GM23338 (cell line): ENCODE measurements around the gene LRRC73. TPM values are rescaled to one million over a fixed set of nuclear protein-coding genes. Genes with fewer than 3 reads are reported as not detected.

Experiments
- ATAC-seq: fragments of 200-7000 bp; cut with Tn5 transposase; 3 replicates; pipeline ENCODE4 v1.9.1; 2020
- DNase-seq: peaks from one replicate; pipeline ENCODE4 v3.0.0-alpha.2; 2015; ENCODE audit warnings: low spot score
- H2AFZ ChIP-seq: fragments of 200-600 bp; sonication (generic); 2 replicates; pipeline ENCODE4 v1.8.0; 2016; ENCODE audit warnings: antibody characterized with exemption, mild to moderate bottlenecking, moderate library complexity
- H3F3A ChIP-seq: fragments of 200-600 bp; sonication (generic); replicated peaks from 2 replicates; pipeline ENCODE4 v1.8.0; 2017; ENCODE audit warnings: antibody characterized with exemption, mixed run types, low read depth
- H3K27ac ChIP-seq: fragments of 200-600 bp; sonication (generic); 2 replicates; pipeline ENCODE4 v1.6.1; 2016; ENCODE audit warnings: low read depth
- H3K27me3 ChIP-seq: fragments of 200-600 bp; sonication (generic); 2 replicates; pipeline ENCODE4 v1.8.0; 2016; ENCODE audit warnings: mild to moderate bottlenecking, mixed run types, moderate library complexity; ENCODE audit not compliant: insufficient read depth
- H3K36me3 ChIP-seq: fragments of 200-600 bp; sonication (generic); 2 replicates; pipeline ENCODE4 v1.8.0; 2016; ENCODE audit warnings: mild to moderate bottlenecking; ENCODE audit not compliant: insufficient read depth
- H3K4me1 ChIP-seq: fragments of 200-600 bp; sonication (generic); 2 replicates; pipeline ENCODE4 v1.8.0; 2016; ENCODE audit warnings: mild to moderate bottlenecking, moderate library complexity; ENCODE audit not compliant: insufficient read depth
- H3K4me2 ChIP-seq: fragments of 200-600 bp; sonication (generic); 2 replicates; pipeline ENCODE4 v1.7.1; 2017; ENCODE audit warnings: mixed run types
- H3K4me3 ChIP-seq: fragments of 200-600 bp; sonication (generic); 2 replicates; pipeline ENCODE4 v1.6.1; 2016; ENCODE audit warnings: mixed run types
- H3K79me2 ChIP-seq: fragments of 200-600 bp; sonication (generic); replicated peaks from 2 replicates; pipeline ENCODE4 v1.8.0; 2017; ENCODE audit warnings: mild to moderate bottlenecking; ENCODE audit not compliant: insufficient read depth
- H3K9me2 ChIP-seq: fragments of 200-600 bp; sonication (generic); 2 replicates; pipeline ENCODE4 v1.8.0; 2017; ENCODE audit not compliant: insufficient read depth
- H4K20me1 ChIP-seq: fragments of 200-600 bp; sonication (generic); replicated peaks from 2 replicates; pipeline ENCODE4 v1.8.0; 2017; ENCODE audit warnings: mild to moderate bottlenecking; ENCODE audit not compliant: insufficient read depth
- H3K27ac Mint-ChIP-seq: 2 replicates; pipeline ENCODE4 v1.8.0; 2020; ENCODE audit warnings: inconsistent platforms, mild to moderate bottlenecking, moderate library complexity, mixed read lengths
- H3K27me3 Mint-ChIP-seq: 3 replicates; pipeline ENCODE4 v1.8.0; 2022; ENCODE audit warnings: low read depth, mild to moderate bottlenecking, moderate library complexity, mixed read lengths, inconsistent platforms; ENCODE audit not compliant: insufficient read depth, poor library complexity
- H3K36me3 Mint-ChIP-seq: 3 replicates; pipeline ENCODE4 v1.8.0; 2021; ENCODE audit warnings: low read depth, mild to moderate bottlenecking, inconsistent platforms, moderate library complexity, mixed read lengths
- H3K4me1 Mint-ChIP-seq: 3 replicates; pipeline ENCODE4 v1.8.0; 2020; ENCODE audit warnings: mild to moderate bottlenecking, inconsistent platforms, mixed read lengths
- H3K4me3 Mint-ChIP-seq: 3 replicates; pipeline ENCODE4 v1.8.0; 2021; ENCODE audit warnings: moderate library complexity, mild to moderate bottlenecking, inconsistent platforms, mixed read lengths
- H3K9me3 Mint-ChIP-seq: 3 replicates; pipeline ENCODE4 v1.8.0; 2020; ENCODE audit warnings: moderate library complexity, mild to moderate bottlenecking, inconsistent platforms, mixed read lengths
- CREB1 ChIP-seq: fragments of 250-450 bp; sonication (Bioruptor Pico); IDR thresholded peaks from 2 replicates; pipeline ENCODE4 v1.5.0; 2020; ENCODE audit warnings: low read depth, mild to moderate bottlenecking, moderate library complexity
- EZH2 ChIP-seq: fragments of 200-600 bp; sonication (generic); IDR thresholded peaks from one replicate; pipeline ENCODE4 v1.8.0; 2017; ENCODE audit warnings: antibody characterized with exemption, mild to moderate bottlenecking, low read depth; ENCODE audit not compliant: unreplicated experiment
- EZH2phosphoT487 ChIP-seq: fragments of 200-600 bp; sonication (generic); IDR thresholded peaks from one replicate; pipeline ENCODE4 v1.8.1; 2018; ENCODE audit warnings: antibody characterized with exemption; ENCODE audit not compliant: unreplicated experiment
- JUNB ChIP-seq: IDR thresholded peaks from one replicate; pipeline ENCODE4 v1.6.1; 2016; ENCODE audit warnings: antibody characterized with exemption; ENCODE audit not compliant: unreplicated experiment
- NANOG ChIP-seq: IDR thresholded peaks from 2 replicates; pipeline ENCODE4 v1.6.1; 2016; ENCODE audit warnings: antibody characterized with exemption, borderline replicate concordance
- STAT1 ChIP-seq: IDR thresholded peaks from one replicate; pipeline ENCODE4 v1.6.1; 2016; ENCODE audit warnings: antibody characterized with exemption; ENCODE audit not compliant: unreplicated experiment
- ZNF114 ChIP-seq: fragments of 250-450 bp; sonication (Bioruptor Pico); IDR thresholded peaks from 2 replicates; pipeline ENCODE4 v1.5.0; 2020; ENCODE audit warnings: mild to moderate bottlenecking, moderate library complexity
- ZNF331 ChIP-seq: fragments of 250-450 bp; sonication (Bioruptor Pico); IDR thresholded peaks from 2 replicates; pipeline ENCODE4 v1.5.0; 2020; ENCODE audit warnings: low read depth, mild to moderate bottlenecking, moderate library complexity
- polyA plus RNA-seq: library from polyadenylated mRNA; unstranded; fragments of >200 nt; fragmentation: Nextera tagmentation; extraction: Ambion mirVana; gene quantifications from 2 replicates; pipeline ENCODE4 v1.2.1, GENCODE V29; 2016
- total RNA-seq: library from RNA; depleted of rRNA; stranded (reverse); fragments of >200 nt; shearing (Covaris generic); gene quantifications from 2 replicates; pipeline ENCODE4 v1.2.3, GENCODE V29; 2014
- TF ChIP-seq, protein P1 (sequence below): IDR thresholded peaks from 2 replicates; pipeline ENCODE4 v1.6.1; 2016; ENCODE audit warnings: antibody characterized with exemption
- TF ChIP-seq, protein P2 (sequence below), 2 experiments: fragments of 200-600 bp in 1 of 2; sonication (generic) in 1 of 2; conservative IDR thresholded peaks; 2 replicates each; pipeline versions ENCODE4 v1.5.1 to v1.6.1; 2016 to 2017; ENCODE audit warnings: antibody characterized with exemption in 2 of 2, low read depth in 2 of 2, mild to moderate bottlenecking in 2 of 2, moderate library complexity in 1 of 2
- TF ChIP-seq, protein P3 (sequence below): IDR thresholded peaks from one replicate; pipeline ENCODE4 v1.6.1; 2018; ENCODE audit warnings: antibody characterized with exemption; ENCODE audit not compliant: unreplicated experiment

LRRC73 gene
- total and polyA plus RNA-seq, 2 experiments from 2014 or later, result 0.26 to 0.59 TPM

DNA sequence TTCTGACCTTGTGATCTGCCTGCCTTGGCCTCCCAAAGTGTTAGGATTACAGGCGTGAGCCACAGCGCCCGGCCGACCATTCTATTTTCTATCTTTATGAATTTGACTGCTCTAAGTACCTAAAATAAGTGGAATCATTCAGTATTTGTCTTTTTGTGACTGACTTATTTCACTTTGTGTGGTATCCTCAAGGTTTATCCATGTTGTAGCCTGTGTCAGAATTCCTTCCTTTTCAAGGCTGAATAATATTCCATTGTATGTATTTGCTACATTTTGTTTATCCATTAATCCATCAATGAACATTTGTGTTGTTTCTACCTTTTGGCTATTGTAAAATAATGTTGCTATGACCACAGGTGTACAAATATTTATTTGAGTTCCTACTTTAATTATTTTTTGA lies 37.6 kb downstream of the LRRC73 start:
- ATAC-seq (no peak), DNase-seq (no peak)
- Mint-ChIP-seq H3K4me3 (no peak overlapping the region), H3K36me3 (no peaks in the 10 kb centered on the region; the same call in 2 of the 3 replicates), H3K9me3 (no peaks in the 10 kb centered on the region), H3K27me3 (peaks cover 8% of the 10 kb centered on the region), H3K4me1 (peaks cover 11% of the 10 kb centered on the region), H3K27ac (no peak overlapping the region)
- H3K27ac ChIP-seq, result no peak overlapping the region
- no peaks in the 10 kb centered on the region for H3K27me3 ChIP-seq
- no peaks in the 10 kb centered on the region for H3K36me3 ChIP-seq
- H3K4me1 ChIP-seq, result peaks cover 6% of the 10 kb centered on the region; the same call in 1 of the 2 replicates
- H4K20me1 ChIP-seq, result no peaks in the 10 kb centered on the region
- no peaks in the 10 kb centered on the region for H3F3A ChIP-seq
- H3K79me2 ChIP-seq, result no peaks in the 10 kb centered on the region
- no peaks in the 10 kb centered on the region for H3K9me2 ChIP-seq
- no peak overlapping the region for H3K4me2 ChIP-seq
- no peak for TF ChIP-seq STAT1
- no peak for TF ChIP-seq ZNF114 (CRISPR knock-in tag)
- TF ChIP-seq, protein P1, sequence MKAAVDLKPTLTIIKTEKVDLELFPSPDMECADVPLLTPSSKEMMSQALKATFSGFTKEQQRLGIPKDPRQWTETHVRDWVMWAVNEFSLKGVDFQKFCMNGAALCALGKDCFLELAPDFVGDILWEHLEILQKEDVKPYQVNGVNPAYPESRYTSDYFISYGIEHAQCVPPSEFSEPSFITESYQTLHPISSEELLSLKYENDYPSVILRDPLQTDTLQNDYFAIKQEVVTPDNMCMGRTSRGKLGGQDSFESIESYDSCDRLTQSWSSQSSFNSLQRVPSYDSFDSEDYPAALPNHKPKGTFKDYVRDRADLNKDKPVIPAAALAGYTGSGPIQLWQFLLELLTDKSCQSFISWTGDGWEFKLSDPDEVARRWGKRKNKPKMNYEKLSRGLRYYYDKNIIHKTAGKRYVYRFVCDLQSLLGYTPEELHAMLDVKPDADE, result no peak
- TF ChIP-seq, protein P2, sequence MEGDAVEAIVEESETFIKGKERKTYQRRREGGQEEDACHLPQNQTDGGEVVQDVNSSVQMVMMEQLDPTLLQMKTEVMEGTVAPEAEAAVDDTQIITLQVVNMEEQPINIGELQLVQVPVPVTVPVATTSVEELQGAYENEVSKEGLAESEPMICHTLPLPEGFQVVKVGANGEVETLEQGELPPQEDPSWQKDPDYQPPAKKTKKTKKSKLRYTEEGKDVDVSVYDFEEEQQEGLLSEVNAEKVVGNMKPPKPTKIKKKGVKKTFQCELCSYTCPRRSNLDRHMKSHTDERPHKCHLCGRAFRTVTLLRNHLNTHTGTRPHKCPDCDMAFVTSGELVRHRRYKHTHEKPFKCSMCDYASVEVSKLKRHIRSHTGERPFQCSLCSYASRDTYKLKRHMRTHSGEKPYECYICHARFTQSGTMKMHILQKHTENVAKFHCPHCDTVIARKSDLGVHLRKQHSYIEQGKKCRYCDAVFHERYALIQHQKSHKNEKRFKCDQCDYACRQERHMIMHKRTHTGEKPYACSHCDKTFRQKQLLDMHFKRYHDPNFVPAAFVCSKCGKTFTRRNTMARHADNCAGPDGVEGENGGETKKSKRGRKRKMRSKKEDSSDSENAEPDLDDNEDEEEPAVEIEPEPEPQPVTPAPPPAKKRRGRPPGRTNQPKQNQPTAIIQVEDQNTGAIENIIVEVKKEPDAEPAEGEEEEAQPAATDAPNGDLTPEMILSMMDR (conservative IDR thresholded peaks at IDR 0.05; ENCODE audit: low read depth in 2 of 2), result no peak
- TF ChIP-seq EZH2phosphoT487, result no peak
- TF ChIP-seq, protein P3, sequence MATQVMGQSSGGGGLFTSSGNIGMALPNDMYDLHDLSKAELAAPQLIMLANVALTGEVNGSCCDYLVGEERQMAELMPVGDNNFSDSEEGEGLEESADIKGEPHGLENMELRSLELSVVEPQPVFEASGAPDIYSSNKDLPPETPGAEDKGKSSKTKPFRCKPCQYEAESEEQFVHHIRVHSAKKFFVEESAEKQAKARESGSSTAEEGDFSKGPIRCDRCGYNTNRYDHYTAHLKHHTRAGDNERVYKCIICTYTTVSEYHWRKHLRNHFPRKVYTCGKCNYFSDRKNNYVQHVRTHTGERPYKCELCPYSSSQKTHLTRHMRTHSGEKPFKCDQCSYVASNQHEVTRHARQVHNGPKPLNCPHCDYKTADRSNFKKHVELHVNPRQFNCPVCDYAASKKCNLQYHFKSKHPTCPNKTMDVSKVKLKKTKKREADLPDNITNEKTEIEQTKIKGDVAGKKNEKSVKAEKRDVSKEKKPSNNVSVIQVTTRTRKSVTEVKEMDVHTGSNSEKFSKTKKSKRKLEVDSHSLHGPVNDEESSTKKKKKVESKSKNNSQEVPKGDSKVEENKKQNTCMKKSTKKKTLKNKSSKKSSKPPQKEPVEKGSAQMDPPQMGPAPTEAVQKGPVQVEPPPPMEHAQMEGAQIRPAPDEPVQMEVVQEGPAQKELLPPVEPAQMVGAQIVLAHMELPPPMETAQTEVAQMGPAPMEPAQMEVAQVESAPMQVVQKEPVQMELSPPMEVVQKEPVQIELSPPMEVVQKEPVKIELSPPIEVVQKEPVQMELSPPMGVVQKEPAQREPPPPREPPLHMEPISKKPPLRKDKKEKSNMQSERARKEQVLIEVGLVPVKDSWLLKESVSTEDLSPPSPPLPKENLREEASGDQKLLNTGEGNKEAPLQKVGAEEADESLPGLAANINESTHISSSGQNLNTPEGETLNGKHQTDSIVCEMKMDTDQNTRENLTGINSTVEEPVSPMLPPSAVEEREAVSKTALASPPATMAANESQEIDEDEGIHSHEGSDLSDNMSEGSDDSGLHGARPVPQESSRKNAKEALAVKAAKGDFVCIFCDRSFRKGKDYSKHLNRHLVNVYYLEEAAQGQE, result no peak
- TF ChIP-seq EZH2, result no peak
- no peak for TF ChIP-seq CREB1
- TF ChIP-seq ZNF331 (CRISPR knock-in tag), result no peak
- no peak for TF ChIP-seq NANOG
- TF ChIP-seq JUNB, result no peak
- no peak overlapping the region for H2AFZ ChIP-seq
- H3K4me3 ChIP-seq, result no peak overlapping the region
